HL-60/S4 treated with phorbol 12-myristate 13-acetate at 8.2 ng/mL for 4 days and 3 days (cell line): ENCODE measurements around the gene TBKBP1.

Experiments
- in situ Hi-C: fragments of 300-500 bp; cut with MboI; formaldehyde crosslinking; loops from 2 replicates; pipeline ENCODE4 v1.15.0; 2022; ENCODE audit warnings: low sequenced_read_pairs

The TBKBP1 gene

GRCh38 chr17:47693731-47694580 lies at the start of gene TBKBP1:
TBKBP1 (plus strand) TSS chr17:47694161; CDS start chr17:47696113, 1,952 bp downstream.
- in situ Hi-C loops = no loop called here

GRCh38 chr17:47644324-47644723 lies 49.6 kb upstream of the TBKBP1 start:
- in situ Hi-C loops = no loop called here

- in situ Hi-C loops = no loop called here
Observed at GRCh38 chr17:47649153-47649971, 44.6 kb upstream of the TBKBP1 start, which contains the start of gene KPNB1. KPNB1 (plus strand) TSS chr17:47649919; CDS start chr17:47650245, 326 bp downstream.

GRCh38 chr17:47649972-47650524 lies 43.9 kb upstream of the TBKBP1 start:
- in situ Hi-C loops = no loop called here

- in situ Hi-C loops = no loop called here
Observed at GRCh38 chr17:47650525-47651522, 43.1 kb upstream of the TBKBP1 start.

- in situ Hi-C loops = no loop called here
Observed at GRCh38 chr17:47651704-47652103, 42.3 kb upstream of the TBKBP1 start.

- in situ Hi-C loops = no loop called here
Observed at GRCh38 chr17:47652570-47652969, 41.4 kb upstream of the TBKBP1 start.

- in situ Hi-C loops = no loop called here
Observed at GRCh38 chr17:47653442-47653841, 40.5 kb upstream of the TBKBP1 start.

GRCh38 chr17:47654991-47655390 lies 39.0 kb upstream of the TBKBP1 start:
- in situ Hi-C loops = no loop called here

- in situ Hi-C loops = no loop called here
Observed at GRCh38 chr17:47660064-47660492, 33.9 kb upstream of the TBKBP1 start.

- in situ Hi-C loops = no loop called here
Observed at GRCh38 chr17:47663912-47664623, 29.9 kb upstream of the TBKBP1 start.

GRCh38 chr17:47664624-47664941 lies 29.4 kb upstream of the TBKBP1 start:
- in situ Hi-C loops = no loop called here

GRCh38 chr17:47665655-47666054 lies 28.3 kb upstream of the TBKBP1 start:
- in situ Hi-C loops = no loop called here

- in situ Hi-C loops = no loop called here
Observed at GRCh38 chr17:47669081-47669480, 24.9 kb upstream of the TBKBP1 start.

GRCh38 chr17:47670064-47670463 lies 23.9 kb upstream of the TBKBP1 start:
- in situ Hi-C loops = no loop called here

- in situ Hi-C loops = no loop called here
Observed at GRCh38 chr17:47674499-47674898, 19.5 kb upstream of the TBKBP1 start.

GRCh38 chr17:47675380-47676198 lies 18.4 kb upstream of the TBKBP1 start:
- in situ Hi-C loops = no loop called here

- in situ Hi-C loops = no loop called here
Observed at GRCh38 chr17:47676199-47676472, 17.8 kb upstream of the TBKBP1 start.

- in situ Hi-C loops = no loop called here
Observed at GRCh38 chr17:47676510-47677165, 17.3 kb upstream of the TBKBP1 start.
